HepG2 (cell line): ENCODE results near the gene ABCB6. TPM values are rescaled to one million over a fixed set of nuclear protein-coding genes. Genes with fewer than 3 reads are reported as not detected.

Experiments
- AGO1 ChIP-seq: fragments of 200-400 bp; formaldehyde crosslinking; IDR thresholded peaks from 2 replicates; pipeline ENCODE4 v1.6.1; 2017; ENCODE audit warnings: mild to moderate bottlenecking, low read depth, low read length, moderate library complexity; ENCODE audit not compliant: poor library complexity, severe bottlenecking
- FOSL1 ChIP-seq: sonication (generic); formaldehyde crosslinking; IDR thresholded peaks from 2 replicates; pipeline ENCODE4 v1.9.0; 2021; ENCODE audit warnings: missing genetic modification reagents, borderline replicate concordance
- FOXA3 ChIP-seq: IDR thresholded peaks from 2 replicates; pipeline ENCODE4 v1.6.1; 2016; ENCODE audit warnings: missing genetic modification reagents, missing compliant biosample characterization
- HOXA3 ChIP-seq: sonication (generic); formaldehyde crosslinking; IDR thresholded peaks from 2 replicates; pipeline ENCODE4 v1.5.0; 2020; ENCODE audit warnings: missing genetic modification reagents
- KLF13 ChIP-seq: sonication (generic); formaldehyde crosslinking; IDR thresholded peaks from 2 replicates; pipeline ENCODE4 v1.4.0; 2020; ENCODE audit warnings: mild to moderate bottlenecking, missing genetic modification reagents
- KMT2B ChIP-seq: IDR thresholded peaks from 2 replicates; pipeline ENCODE4 v1.6.1; 2016; ENCODE audit warnings: missing genetic modification reagents, missing compliant biosample characterization
- MLX ChIP-seq: IDR thresholded peaks from 2 replicates; pipeline ENCODE4 v1.6.1; 2016
- NFRKB ChIP-seq: fragments of 450-650 bp; IDR thresholded peaks from 2 replicates; pipeline ENCODE4 v1.6.1; 2017
- RARG ChIP-seq: sonication (generic); formaldehyde crosslinking; IDR thresholded peaks from 2 replicates; pipeline ENCODE4 v1.4.0; 2020; ENCODE audit warnings: low read depth, mild to moderate bottlenecking, missing genetic modification reagents
- REL ChIP-seq: sonication (generic); formaldehyde crosslinking; conservative IDR thresholded peaks from 2 replicates; pipeline ENCODE4 v1.8.0; 2022; ENCODE audit warnings: mild to moderate bottlenecking, missing genetic modification reagents, moderate library complexity
- RELA ChIP-seq: sonication (generic); formaldehyde crosslinking; IDR thresholded peaks from 2 replicates; pipeline ENCODE4 v1.4.0; 2020; ENCODE audit warnings: missing genetic modification reagents
- USF2 ChIP-seq, 2 experiments: sonication (generic) in 1 of 2; formaldehyde crosslinking in 1 of 2; IDR thresholded peaks; 2 replicates each; pipeline versions ENCODE4 v1.5.1 to v1.6.1; 2011 to 2020; ENCODE audit warnings: borderline replicate concordance in 1 of 2, low read depth in 1 of 2, low read length in 1 of 2, mild to moderate bottlenecking in 1 of 2, missing genetic modification reagents in 1 of 2, moderate library complexity in 1 of 2
- XBP1 ChIP-seq: sonication (generic); formaldehyde crosslinking; IDR thresholded peaks from 2 replicates; pipeline ENCODE4 v1.5.0; 2020; ENCODE audit warnings: missing genetic modification reagents
- ZNF124 ChIP-seq: sonication (generic); formaldehyde crosslinking; IDR thresholded peaks from 2 replicates; pipeline ENCODE4 v1.4.0; 2020; ENCODE audit warnings: missing genetic modification reagents
- ZNF207 ChIP-seq: fragments of 450-650 bp; IDR thresholded peaks from 2 replicates; pipeline ENCODE4 v1.6.1; 2016; ENCODE audit warnings: antibody characterized with exemption, borderline replicate concordance
- ZNF230 ChIP-seq: sonication (generic); formaldehyde crosslinking; IDR thresholded peaks from 2 replicates; pipeline ENCODE4 v1.4.0; 2020; ENCODE audit warnings: mild to moderate bottlenecking, missing genetic modification reagents
- ZNF251 ChIP-seq: sonication (generic); formaldehyde crosslinking; IDR thresholded peaks from 2 replicates; pipeline ENCODE4 v1.9.0; 2021; ENCODE audit warnings: mild to moderate bottlenecking, missing genetic modification reagents
- ZNF569 ChIP-seq: sonication (generic); formaldehyde crosslinking; IDR thresholded peaks from 2 replicates; pipeline ENCODE4 v1.5.0; 2020; ENCODE audit warnings: mild to moderate bottlenecking, missing genetic modification reagents, moderate library complexity, borderline replicate concordance
- ZNF574 ChIP-seq: sonication (generic); formaldehyde crosslinking; IDR thresholded peaks from 2 replicates; pipeline ENCODE4 v1.4.0; 2020; ENCODE audit warnings: missing genetic modification reagents
- ZNF598 ChIP-seq: sonication (generic); formaldehyde crosslinking; IDR thresholded peaks from 2 replicates; pipeline ENCODE4 v1.5.1; 2020; ENCODE audit warnings: mild to moderate bottlenecking, missing genetic modification reagents, borderline replicate concordance
- ZNF619 ChIP-seq: sonication (generic); formaldehyde crosslinking; IDR thresholded peaks from 2 replicates; pipeline ENCODE4 v1.4.0; 2020; ENCODE audit warnings: mild to moderate bottlenecking, missing genetic modification reagents
- ZSCAN22 ChIP-seq: sonication (generic); formaldehyde crosslinking; IDR thresholded peaks from 2 replicates; pipeline ENCODE4 v1.4.0; 2020; ENCODE audit warnings: mild to moderate bottlenecking, missing genetic modification reagents
- polyA plus RNA-seq, 8 experiments: library from polyadenylated mRNA; depleted of rRNA in 3 of 8; stranded (reverse) in 7 of 8; unstranded in 1 of 8; fragments of >200 nt; fragmentation: Illumina TruSeq in 4 of 8; extraction: Trizol in 4 of 8; gene quantifications; 2 replicates each; pipeline versions ENCODE4 v1.2.1 to v1.2.3, GENCODE V29; 2011 to 2016; ENCODE audit warnings: low read depth in 4 of 8, missing spikeins in 1 of 8, mixed read lengths in 1 of 8; ENCODE audit not compliant: insufficient read depth in 1 of 8
- total RNA-seq, 5 experiments: library from RNA; depleted of rRNA; stranded (reverse); fragments of >200 nt; fragmentation: Illumina TruSeq; extraction: Trizol; gene quantifications; 2 replicates each; pipeline ENCODE4 v1.2.3, GENCODE V29; 2016; ENCODE audit warnings: low read depth in 1 of 5

The ABCB6 gene
- total and polyA plus RNA-seq, 2 of the 13 experiments (the other 11 are each of a cell fraction or from before 2014, with no cell fraction given) = 91.1 to 137 TPM

- TF ChIP-seq RARG (CRISPR knock-in tag) (no peak), MLX (CRISPR knock-in tag) (no peak), ZNF230 (CRISPR knock-in tag) (no peak; the same call in 1 of the 2 replicates), KMT2B (no peak), REL (no peak), FOXA3 (no peak), NFRKB (no peak), ZNF619 (CRISPR knock-in tag) (no peak), ZNF598 (CRISPR knock-in tag) (0 out of 2 replicates have a peak, but pooled peaks have one; percentile 91), ZNF574 (peak; percentile 46), ZNF124 (CRISPR knock-in tag) (no peak), ZSCAN22 (CRISPR knock-in tag) (no peak), RELA (no peak), USF2 (IDR thresholded peaks at IDR 0.05; ENCODE audit: low read depth, low read length) (no peak), USF2 (CRISPR knock-in tag; IDR thresholded peaks at IDR 0.05; ENCODE audit: borderline replicate concordance) (no peak), AGO1 (no peak), ZNF251 (CRISPR knock-in tag) (no peak), FOSL1 (peak; percentile 10; the same call in 1 of the 2 replicates), ZNF207 (no peak), KLF13 (CRISPR knock-in tag) (no peak), XBP1 (no peak), HOXA3 (CRISPR knock-in tag) (no peak; the same call in none of the 2 replicates), ZNF569 (CRISPR knock-in tag) (no peak)
Measured at GRCh38 chr2:219253753-219254589, 35.2 kb upstream of the ABCB6 start, which contains the start of gene TUBA4A (continued).
